Fibroblast of pulmonary artery (primary cell): ENCODE results near the gene PGAM1.

Experiments
- DNase-seq: peaks from one replicate; pipeline ENCODE4 v3.0.0-alpha.2; 2010; ENCODE audit warnings: low read depth
- H3K4me3 ChIP-seq: replicated peaks from 2 replicates; pipeline ENCODE4 v1.5.1; 2011; ENCODE audit warnings: low read depth, mild to moderate bottlenecking, control low read depth, low read length, moderate library complexity
- CTCF ChIP-seq: IDR thresholded peaks from 2 replicates; pipeline ENCODE4 v1.5.1; 2011; ENCODE audit warnings: mild to moderate bottlenecking, control low read depth, low read length, inconsistent platforms; ENCODE audit errors: missing control alignments

Gene PGAM1

GRCh38 chr10:97456034-97456685, 30.2 kb downstream of the PGAM1 start:
- DNase-seq = no peak
- TF ChIP-seq CTCF = no peak
- H3K4me3 ChIP-seq = no peak overlapping the region

GRCh38 chr10:97456686-97457065, 30.7 kb downstream of the PGAM1 start:
- H3K4me3 ChIP-seq = no peak overlapping the region
- no peak for DNase-seq
- no peak for TF ChIP-seq CTCF

GRCh38 chr10:97459111-97459510, 33.1 kb downstream of the PGAM1 start:
- TF ChIP-seq CTCF = no peak
- DNase-seq = no peak
- H3K4me3 ChIP-seq = no peak overlapping the region

- TF ChIP-seq CTCF = no peak
- DNase-seq = no peak
- no peak overlapping the region for H3K4me3 ChIP-seq
These were observed 33.9 kb downstream of the PGAM1 start for GRCh38 chr10:97459933-97460332.

- TF ChIP-seq CTCF = no peak
These were observed 36.3 kb downstream of the PGAM1 start for GRCh38 chr10:97462309-97462708.

GRCh38 chr10:97463363-97464132, 37.6 kb downstream of the PGAM1 start:
- peak; percentile 87 for TF ChIP-seq CTCF
- H3K4me3 ChIP-seq = no peak overlapping the region
- DNase-seq = peak; percentile 64

More at GRCh38 chr10:97462309-97462708, 36.3 kb downstream of the PGAM1 start:
- no peak overlapping the region for H3K4me3 ChIP-seq
- no peak for DNase-seq
